WTC11 (cell line): Measurements from ENCODE around the gene TREML2. TPM values are rescaled to one million over a fixed set of nuclear protein-coding genes. Genes with fewer than 3 reads are reported as not detected.

ENCODE experiments used
- ATAC-seq: fragments of 200-7000 bp; cut with Tn5 transposase; 2 replicates; pipeline ENCODE4 v1.10.0; 2021; ENCODE audit warnings: mild to moderate bottlenecking, moderate library complexity
- CTCF ChIA-PET: fragments of 300-600 bp; sonication (Branson Sonifier 250); formaldehyde crosslinking; loops from one replicate; lab custom pipeline; 2021; ENCODE audit warnings: antibody characterized with exemption; lab: Charles Lee
- POLR2A ChIA-PET: fragments of 350-600 bp; sonication (Branson Sonifier 250); formaldehyde crosslinking; loops from one replicate; lab custom pipeline; 2021; ENCODE audit warnings: antibody characterized with exemption; lab: Charles Lee
- DNase-seq: peaks from one replicate; pipeline ENCODE4 v3.0.0; 2021; ENCODE audit warnings: low spot score
- H3K27ac Mint-ChIP-seq: 2 replicates; pipeline ENCODE4 v1.8.0; 2021; ENCODE audit warnings: mixed read lengths
- H3K27me3 Mint-ChIP-seq: 2 replicates; pipeline ENCODE4 v1.8.0; 2021; ENCODE audit warnings: low read depth, mild to moderate bottlenecking, moderate library complexity, mixed read lengths
- H3K36me3 Mint-ChIP-seq: 2 replicates; pipeline ENCODE4 v1.8.0; 2021; ENCODE audit warnings: mixed read lengths
- H3K4me1 Mint-ChIP-seq: 2 replicates; pipeline ENCODE4 v1.8.0; 2022; ENCODE audit warnings: mixed read lengths
- H3K4me3 Mint-ChIP-seq: 2 replicates; pipeline ENCODE4 v1.8.0; 2021; ENCODE audit warnings: mild to moderate bottlenecking, moderate library complexity, mixed read lengths
- H3K9me3 Mint-ChIP-seq: 2 replicates; pipeline ENCODE4 v1.8.0; 2021; ENCODE audit warnings: mixed read lengths
- CBFB ChIP-seq: sonication (generic); formaldehyde crosslinking; IDR thresholded peaks from 2 replicates; pipeline ENCODE4 v1.8.1; 2022; ENCODE audit warnings: mild to moderate bottlenecking, low read depth, missing genetic modification reagents
- ELF4 ChIP-seq: sonication (generic); formaldehyde crosslinking; IDR thresholded peaks from 2 replicates; pipeline ENCODE4 v1.8.1; 2022; ENCODE audit warnings: low read depth, mild to moderate bottlenecking, moderate library complexity, missing genetic modification reagents
- EMX1 ChIP-seq: fragments of 250-450 bp; sonication (Bioruptor Pico); IDR thresholded peaks from 2 replicates; pipeline ENCODE4 v1.8.0; 2021; ENCODE audit warnings: mild to moderate bottlenecking
- FOXK1 ChIP-seq: sonication (generic); formaldehyde crosslinking; IDR thresholded peaks from 2 replicates; pipeline ENCODE4 v1.8.0; 2022; ENCODE audit warnings: mild to moderate bottlenecking, moderate library complexity, missing genetic modification reagents
- IRF2 ChIP-seq: sonication (generic); formaldehyde crosslinking; IDR thresholded peaks from 2 replicates; pipeline ENCODE4 v1.8.0; 2022; ENCODE audit warnings: low read depth, missing genetic modification reagents, borderline replicate concordance
- NFYB ChIP-seq: sonication (generic); formaldehyde crosslinking; conservative IDR thresholded peaks from 2 replicates; pipeline ENCODE4 v1.8.0; 2022; ENCODE audit warnings: low read depth, missing genetic modification reagents
- RORB ChIP-seq: fragments of 250-450 bp; sonication (Bioruptor Pico); IDR thresholded peaks from 2 replicates; pipeline ENCODE4 v1.9.0; 2021; ENCODE audit warnings: mild to moderate bottlenecking
- SMAD3 ChIP-seq: sonication (generic); formaldehyde crosslinking; IDR thresholded peaks from 2 replicates; pipeline ENCODE4 v1.8.0; 2022; ENCODE audit warnings: missing genetic modification reagents, mild to moderate bottlenecking, borderline replicate concordance
- ZNF121 ChIP-seq: sonication (generic); formaldehyde crosslinking; IDR thresholded peaks from 2 replicates; pipeline ENCODE4 v1.8.0; 2023; ENCODE audit warnings: missing genetic modification reagents
- ZNF219 ChIP-seq: sonication (generic); formaldehyde crosslinking; IDR thresholded peaks from 2 replicates; pipeline ENCODE4 v1.8.0; 2023; ENCODE audit warnings: missing genetic modification reagents, mild to moderate bottlenecking, borderline replicate concordance
- total RNA-seq: library from RNA; stranded (reverse); gene quantifications from 3 replicates; pipeline ENCODE4 v1.2.3, GENCODE V29; 2021
- TF ChIP-seq, protein P1 (sequence below): sonication (generic); formaldehyde crosslinking; IDR thresholded peaks from 2 replicates; pipeline ENCODE4 v1.8.1; 2022; ENCODE audit warnings: low read depth, mild to moderate bottlenecking, moderate library complexity, missing genetic modification reagents, borderline replicate concordance
- TF ChIP-seq, protein P2 (sequence below): sonication (generic); formaldehyde crosslinking; IDR thresholded peaks from 2 replicates; pipeline ENCODE4 v1.8.0; 2022; ENCODE audit warnings: mild to moderate bottlenecking, missing genetic modification reagents
- TF ChIP-seq, protein P3 (sequence below): sonication (generic); formaldehyde crosslinking; IDR thresholded peaks from 2 replicates; pipeline ENCODE4 v1.8.1; 2023; ENCODE audit warnings: mild to moderate bottlenecking, moderate library complexity, missing genetic modification reagents
- TF ChIP-seq, protein P4 (sequence below): fragments of 250-450 bp; sonication (Bioruptor Pico); conservative IDR thresholded peaks from 2 replicates; pipeline ENCODE4 v1.9.0; 2021; ENCODE audit warnings: mild to moderate bottlenecking
- TF ChIP-seq, protein P5 (sequence below): sonication (generic); formaldehyde crosslinking; IDR thresholded peaks from 2 replicates; pipeline ENCODE4 v1.8.1; 2023; ENCODE audit warnings: mild to moderate bottlenecking, missing genetic modification reagents, moderate library complexity
- TF ChIP-seq, protein P6 (sequence below): fragments of 250-450 bp; sonication (Bioruptor Pico); IDR thresholded peaks from 2 replicates; pipeline ENCODE4 v1.9.0; 2021; ENCODE audit warnings: mild to moderate bottlenecking
- TF ChIP-seq, protein P7 (sequence below): sonication (generic); formaldehyde crosslinking; IDR thresholded peaks from 2 replicates; pipeline ENCODE4 v1.8.1; 2022; ENCODE audit warnings: mild to moderate bottlenecking, moderate library complexity, missing genetic modification reagents
- TF ChIP-seq, protein P8 (sequence below): sonication (generic); formaldehyde crosslinking; IDR thresholded peaks from 2 replicates; pipeline ENCODE4 v1.8.0; 2022; ENCODE audit warnings: missing genetic modification reagents

TREML2 gene
- total RNA-seq, 1 experiment from 2014 or later, result 0.15 TPM

DNA sequence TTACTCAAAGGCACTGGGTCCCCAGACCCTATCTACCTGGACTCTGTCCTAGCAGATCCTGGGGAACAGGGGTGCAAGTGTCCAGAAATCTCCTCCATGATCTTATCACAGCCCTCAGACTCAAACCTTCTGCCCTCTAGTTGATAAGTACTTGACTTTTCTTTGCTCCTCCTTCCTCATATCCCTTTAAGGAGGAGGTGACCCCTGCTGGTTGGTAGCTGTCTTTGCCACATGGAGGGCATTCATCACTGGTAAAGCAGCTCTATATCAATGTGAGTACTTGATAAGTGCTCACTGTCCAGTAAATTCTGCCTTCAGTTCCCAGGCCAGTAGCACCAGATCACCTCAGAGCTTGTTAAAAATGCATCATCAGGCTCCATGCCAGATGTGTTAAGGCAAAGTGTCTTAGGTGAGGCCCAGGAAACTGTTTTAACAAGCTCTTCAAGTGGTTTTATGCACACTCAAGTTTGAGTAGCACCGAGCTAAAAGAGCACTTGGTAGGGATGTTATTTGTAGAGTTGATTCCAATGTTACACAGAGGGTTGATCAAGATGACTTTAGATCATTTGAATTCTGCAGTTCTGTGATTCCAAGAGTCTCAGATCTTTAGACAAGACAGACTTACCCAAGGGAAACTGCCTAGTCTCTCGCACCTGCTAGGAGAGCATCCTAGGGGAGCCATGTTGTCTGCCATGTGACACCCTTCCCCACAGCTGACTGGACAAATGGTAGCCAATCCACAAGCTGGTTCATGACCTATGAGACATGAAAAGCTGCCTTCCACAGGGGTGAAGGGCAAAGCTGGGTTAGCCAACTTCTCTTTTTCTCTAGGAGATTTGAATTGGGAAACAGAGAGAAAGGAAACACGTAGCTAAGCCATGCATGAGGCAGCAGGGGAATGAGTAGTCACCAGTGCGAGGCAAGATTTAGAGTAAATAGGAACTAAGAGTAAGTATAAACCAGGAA is 18.6 kb downstream of the TREML2 start:
- no peaks in the 10 kb centered on the region for H3K9me3 Mint-ChIP-seq
- no peaks in the 10 kb centered on the region for H3K27me3 Mint-ChIP-seq
- ChIA-PET POLR2A (interaction anchor here (1.0 kb wide), 1 partner anchor 79 kb away, joined by 3 read pairs; no protein-coding TSS in a partner anchor), CTCF (interaction anchor here (0.7 to 3.5 kb wide), 37 partner anchors 8 to 604 kb away, joined by 3 to 115 read pairs (median 5); partner anchors contain the start of genes NCR2, OARD1, TREML1 and TREML2)
- ATAC-seq, result peak; percentile 93
- DNase-seq, result peak; percentile 47
- no peak overlapping the region for H3K27ac Mint-ChIP-seq
- no peaks in the 10 kb centered on the region for H3K36me3 Mint-ChIP-seq
- TF ChIP-seq, protein P1, sequence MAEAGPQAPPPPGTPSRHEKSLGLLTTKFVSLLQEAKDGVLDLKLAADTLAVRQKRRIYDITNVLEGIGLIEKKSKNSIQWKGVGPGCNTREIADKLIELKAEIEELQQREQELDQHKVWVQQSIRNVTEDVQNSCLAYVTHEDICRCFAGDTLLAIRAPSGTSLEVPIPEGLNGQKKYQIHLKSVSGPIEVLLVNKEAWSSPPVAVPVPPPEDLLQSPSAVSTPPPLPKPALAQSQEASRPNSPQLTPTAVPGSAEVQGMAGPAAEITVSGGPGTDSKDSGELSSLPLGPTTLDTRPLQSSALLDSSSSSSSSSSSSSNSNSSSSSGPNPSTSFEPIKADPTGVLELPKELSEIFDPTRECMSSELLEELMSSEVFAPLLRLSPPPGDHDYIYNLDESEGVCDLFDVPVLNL (CRISPR knock-in tag), result no peak
- TF ChIP-seq NFYB (CRISPR knock-in tag) (0 out of 2 replicates have a peak, but pooled peaks have one; percentile 10), ZNF219 (CRISPR knock-in tag) (no peak), CBFB (no peak), EMX1 (CRISPR knock-in tag) (no peak)
- TF ChIP-seq, protein P2, sequence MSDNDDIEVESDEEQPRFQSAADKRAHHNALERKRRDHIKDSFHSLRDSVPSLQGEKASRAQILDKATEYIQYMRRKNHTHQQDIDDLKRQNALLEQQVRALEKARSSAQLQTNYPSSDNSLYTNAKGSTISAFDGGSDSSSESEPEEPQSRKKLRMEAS (CRISPR knock-in tag), result peak; percentile 41; the same call in 1 of the 2 replicates
- TF ChIP-seq, protein P3, sequence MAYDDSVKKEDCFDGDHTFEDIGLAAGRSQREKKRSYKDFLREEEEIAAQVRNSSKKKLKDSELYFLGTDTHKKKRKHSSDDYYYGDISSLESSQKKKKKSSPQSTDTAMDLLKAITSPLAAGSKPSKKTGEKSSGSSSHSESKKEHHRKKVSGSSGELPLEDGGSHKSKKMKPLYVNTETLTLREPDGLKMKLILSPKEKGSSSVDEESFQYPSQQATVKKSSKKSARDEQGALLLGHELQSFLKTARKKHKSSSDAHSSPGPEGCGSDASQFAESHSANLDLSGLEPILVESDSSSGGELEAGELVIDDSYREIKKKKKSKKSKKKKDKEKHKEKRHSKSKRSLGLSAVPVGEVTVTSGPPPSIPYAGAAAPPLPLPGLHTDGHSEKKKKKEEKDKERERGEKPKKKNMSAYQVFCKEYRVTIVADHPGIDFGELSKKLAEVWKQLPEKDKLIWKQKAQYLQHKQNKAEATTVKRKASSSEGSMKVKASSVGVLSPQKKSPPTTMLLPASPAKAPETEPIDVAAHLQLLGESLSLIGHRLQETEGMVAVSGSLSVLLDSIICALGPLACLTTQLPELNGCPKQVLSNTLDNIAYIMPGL, result no peak
- TF ChIP-seq, protein P4, sequence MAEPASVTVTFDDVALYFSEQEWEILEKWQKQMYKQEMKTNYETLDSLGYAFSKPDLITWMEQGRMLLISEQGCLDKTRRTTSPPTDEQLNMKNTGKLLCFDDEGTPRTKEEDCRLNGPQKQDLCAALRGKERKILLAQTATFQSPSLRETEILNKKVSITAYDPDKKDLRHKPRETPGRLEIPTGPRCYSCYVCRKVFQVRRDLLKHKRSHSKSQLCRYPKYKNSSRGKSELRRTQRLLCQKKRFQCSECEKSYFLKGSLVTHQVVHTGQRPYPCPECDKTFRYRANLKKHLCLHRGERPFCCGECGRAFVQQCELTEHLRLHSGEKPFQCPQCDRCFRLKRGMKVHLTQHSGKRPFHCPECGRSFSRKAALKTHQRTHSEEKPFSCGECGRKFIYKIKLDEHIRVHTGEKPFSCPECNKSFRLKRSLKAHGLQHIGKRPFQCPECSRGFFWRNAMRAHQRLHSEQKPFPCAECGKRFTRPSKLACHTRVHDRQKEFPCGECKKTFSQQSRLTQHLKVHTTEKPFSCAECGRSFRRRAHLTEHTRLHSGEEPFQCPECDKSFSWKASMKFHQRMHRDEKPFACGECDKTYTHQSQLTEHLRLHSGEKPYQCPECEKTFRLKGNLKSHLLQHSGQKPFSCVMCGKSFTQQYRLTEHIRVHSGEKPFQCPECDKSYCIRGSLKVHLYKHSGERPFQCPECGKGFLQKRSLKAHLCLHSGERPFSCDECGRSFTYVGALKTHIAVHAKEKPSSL (CRISPR knock-in tag), result no peak
- TF ChIP-seq, protein P5, sequence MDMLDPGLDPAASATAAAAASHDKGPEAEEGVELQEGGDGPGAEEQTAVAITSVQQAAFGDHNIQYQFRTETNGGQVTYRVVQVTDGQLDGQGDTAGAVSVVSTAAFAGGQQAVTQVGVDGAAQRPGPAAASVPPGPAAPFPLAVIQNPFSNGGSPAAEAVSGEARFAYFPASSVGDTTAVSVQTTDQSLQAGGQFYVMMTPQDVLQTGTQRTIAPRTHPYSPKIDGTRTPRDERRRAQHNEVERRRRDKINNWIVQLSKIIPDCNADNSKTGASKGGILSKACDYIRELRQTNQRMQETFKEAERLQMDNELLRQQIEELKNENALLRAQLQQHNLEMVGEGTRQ (CRISPR knock-in tag), result peak; percentile 74
- H3K4me1 Mint-ChIP-seq, result peaks cover 9% of the 10 kb centered on the region; the same call in 1 of the 2 replicates
- H3K4me3 Mint-ChIP-seq, result no peak overlapping the region

DNA sequence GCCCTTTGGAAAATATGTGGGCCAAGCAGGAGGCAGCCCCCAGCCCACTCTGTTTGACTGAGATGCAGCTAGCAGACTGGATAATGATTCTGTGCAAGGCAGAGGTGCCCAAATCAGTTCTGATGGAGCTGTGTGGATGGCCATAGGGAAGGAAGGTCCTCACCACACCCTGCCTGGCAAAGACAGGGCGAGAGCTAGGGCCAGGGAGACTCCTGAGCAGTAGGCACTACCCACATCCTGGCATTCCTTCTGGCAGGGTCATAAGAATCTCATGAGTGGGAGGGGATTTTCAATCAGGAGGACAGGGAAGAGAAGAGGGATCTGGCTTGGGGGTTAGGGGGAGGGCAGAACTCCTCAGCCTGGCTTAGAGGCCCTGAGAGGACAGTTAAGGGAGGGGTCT is 19.4 kb downstream of the TREML2 start:
- TF ChIP-seq RORB (CRISPR knock-in tag) (no peak), ELF4 (CRISPR knock-in tag) (no peak), FOXK1 (CRISPR knock-in tag) (no peak), EMX1 (CRISPR knock-in tag) (no peak), ZNF121 (CRISPR knock-in tag) (no peak), IRF2 (no peak), SMAD3 (CRISPR knock-in tag) (no peak)
- TF ChIP-seq, protein P6, sequence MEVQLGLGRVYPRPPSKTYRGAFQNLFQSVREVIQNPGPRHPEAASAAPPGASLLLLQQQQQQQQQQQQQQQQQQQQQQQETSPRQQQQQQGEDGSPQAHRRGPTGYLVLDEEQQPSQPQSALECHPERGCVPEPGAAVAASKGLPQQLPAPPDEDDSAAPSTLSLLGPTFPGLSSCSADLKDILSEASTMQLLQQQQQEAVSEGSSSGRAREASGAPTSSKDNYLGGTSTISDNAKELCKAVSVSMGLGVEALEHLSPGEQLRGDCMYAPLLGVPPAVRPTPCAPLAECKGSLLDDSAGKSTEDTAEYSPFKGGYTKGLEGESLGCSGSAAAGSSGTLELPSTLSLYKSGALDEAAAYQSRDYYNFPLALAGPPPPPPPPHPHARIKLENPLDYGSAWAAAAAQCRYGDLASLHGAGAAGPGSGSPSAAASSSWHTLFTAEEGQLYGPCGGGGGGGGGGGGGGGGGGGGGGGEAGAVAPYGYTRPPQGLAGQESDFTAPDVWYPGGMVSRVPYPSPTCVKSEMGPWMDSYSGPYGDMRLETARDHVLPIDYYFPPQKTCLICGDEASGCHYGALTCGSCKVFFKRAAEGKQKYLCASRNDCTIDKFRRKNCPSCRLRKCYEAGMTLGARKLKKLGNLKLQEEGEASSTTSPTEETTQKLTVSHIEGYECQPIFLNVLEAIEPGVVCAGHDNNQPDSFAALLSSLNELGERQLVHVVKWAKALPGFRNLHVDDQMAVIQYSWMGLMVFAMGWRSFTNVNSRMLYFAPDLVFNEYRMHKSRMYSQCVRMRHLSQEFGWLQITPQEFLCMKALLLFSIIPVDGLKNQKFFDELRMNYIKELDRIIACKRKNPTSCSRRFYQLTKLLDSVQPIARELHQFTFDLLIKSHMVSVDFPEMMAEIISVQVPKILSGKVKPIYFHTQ (CRISPR knock-in tag), result no peak
- TF ChIP-seq, protein P7, sequence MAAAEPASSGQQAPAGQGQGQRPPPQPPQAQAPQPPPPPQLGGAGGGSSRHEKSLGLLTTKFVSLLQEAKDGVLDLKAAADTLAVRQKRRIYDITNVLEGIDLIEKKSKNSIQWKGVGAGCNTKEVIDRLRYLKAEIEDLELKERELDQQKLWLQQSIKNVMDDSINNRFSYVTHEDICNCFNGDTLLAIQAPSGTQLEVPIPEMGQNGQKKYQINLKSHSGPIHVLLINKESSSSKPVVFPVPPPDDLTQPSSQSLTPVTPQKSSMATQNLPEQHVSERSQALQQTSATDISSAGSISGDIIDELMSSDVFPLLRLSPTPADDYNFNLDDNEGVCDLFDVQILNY (CRISPR knock-in tag), result no peak
- TF ChIP-seq, protein P8, sequence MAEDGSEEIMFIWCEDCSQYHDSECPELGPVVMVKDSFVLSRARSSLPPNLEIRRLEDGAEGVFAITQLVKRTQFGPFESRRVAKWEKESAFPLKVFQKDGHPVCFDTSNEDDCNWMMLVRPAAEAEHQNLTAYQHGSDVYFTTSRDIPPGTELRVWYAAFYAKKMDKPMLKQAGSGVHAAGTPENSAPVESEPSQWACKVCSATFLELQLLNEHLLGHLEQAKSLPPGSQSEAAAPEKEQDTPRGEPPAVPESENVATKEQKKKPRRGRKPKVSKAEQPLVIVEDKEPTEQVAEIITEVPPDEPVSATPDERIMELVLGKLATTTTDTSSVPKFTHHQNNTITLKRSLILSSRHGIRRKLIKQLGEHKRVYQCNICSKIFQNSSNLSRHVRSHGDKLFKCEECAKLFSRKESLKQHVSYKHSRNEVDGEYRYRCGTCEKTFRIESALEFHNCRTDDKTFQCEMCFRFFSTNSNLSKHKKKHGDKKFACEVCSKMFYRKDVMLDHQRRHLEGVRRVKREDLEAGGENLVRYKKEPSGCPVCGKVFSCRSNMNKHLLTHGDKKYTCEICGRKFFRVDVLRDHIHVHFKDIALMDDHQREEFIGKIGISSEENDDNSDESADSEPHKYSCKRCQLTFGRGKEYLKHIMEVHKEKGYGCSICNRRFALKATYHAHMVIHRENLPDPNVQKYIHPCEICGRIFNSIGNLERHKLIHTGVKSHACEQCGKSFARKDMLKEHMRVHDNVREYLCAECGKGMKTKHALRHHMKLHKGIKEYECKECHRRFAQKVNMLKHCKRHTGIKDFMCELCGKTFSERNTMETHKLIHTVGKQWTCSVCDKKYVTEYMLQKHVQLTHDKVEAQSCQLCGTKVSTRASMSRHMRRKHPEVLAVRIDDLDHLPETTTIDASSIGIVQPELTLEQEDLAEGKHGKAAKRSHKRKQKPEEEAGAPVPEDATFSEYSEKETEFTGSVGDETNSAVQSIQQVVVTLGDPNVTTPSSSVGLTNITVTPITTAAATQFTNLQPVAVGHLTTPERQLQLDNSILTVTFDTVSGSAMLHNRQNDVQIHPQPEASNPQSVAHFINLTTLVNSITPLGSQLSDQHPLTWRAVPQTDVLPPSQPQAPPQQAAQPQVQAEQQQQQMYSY, result no peak
- TF ChIP-seq, all 79 proteins: peak for 0
- ATAC-seq, result no peak
- no peak for DNase-seq
- H3K4me3 Mint-ChIP-seq, result no peak overlapping the region
- no peak overlapping the region for H3K27ac Mint-ChIP-seq
- H3K9me3 Mint-ChIP-seq, result no peaks in the 10 kb centered on the region
- ChIA-PET POLR2A (interaction anchor here (1.0 kb wide), 1 partner anchor 78 kb away, joined by 3 read pairs; no protein-coding TSS in a partner anchor), CTCF (interaction anchor here (0.8 to 3.5 kb wide), 24 partner anchors 9 to 328 kb away, joined by 3 to 115 read pairs (median 5); partner anchors contain the start of genes NCR2, OARD1 and TREML2)
- no peaks in the 10 kb centered on the region for H3K36me3 Mint-ChIP-seq
- H3K4me1 Mint-ChIP-seq, result peaks cover 9% of the 10 kb centered on the region; the same call in 1 of the 2 replicates
- H3K27me3 Mint-ChIP-seq, result no peaks in the 10 kb centered on the region
